ENCODE data around the gene IGSF3. TPM values are rescaled to one million over a fixed set of nuclear protein-coding genes. Genes with fewer than 3 reads are reported as not detected.

The IGSF3 gene
- total RNA-seq, 1 experiment from 2014 or later = 24.9 TPM

GRCh38 chr1:116558571-116558970, 109.0 kb downstream of the IGSF3 start:
- DNase-seq (ENCODE audit: low read depth) = no peak

- no peak for DNase-seq (ENCODE audit: low read depth)
These were observed 109.4 kb downstream of the IGSF3 start for GRCh38 chr1:116558140-116558549.

DNA sequence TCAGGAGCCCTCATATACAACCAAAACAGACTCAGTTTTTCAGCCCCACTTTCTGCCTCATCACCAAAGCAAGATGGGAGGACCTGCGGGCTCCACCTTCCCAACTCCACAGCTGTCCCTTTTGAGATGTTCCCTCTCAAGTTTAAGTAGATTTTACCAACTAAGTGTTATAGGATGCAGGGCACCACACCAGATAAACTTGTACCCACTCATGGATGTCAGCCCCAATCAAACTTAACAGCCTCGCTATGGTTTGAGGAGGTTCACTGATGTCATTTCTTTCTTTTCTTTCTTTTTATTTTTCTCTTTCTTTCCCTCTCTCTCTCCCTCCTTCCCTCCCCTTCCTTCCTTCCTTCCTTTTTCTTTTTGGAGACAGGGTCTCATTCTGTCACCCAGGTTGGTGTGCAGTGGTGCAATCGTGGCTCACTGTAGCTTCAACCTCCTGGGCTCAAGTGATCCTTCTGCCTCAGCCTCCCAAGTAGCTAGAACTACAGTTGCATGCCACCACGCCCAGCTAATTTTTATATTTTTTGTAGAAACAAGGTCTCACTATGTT, 110.1 kb downstream of the IGSF3 start:
- no peak for DNase-seq (ENCODE audit: low read depth)

DNA sequence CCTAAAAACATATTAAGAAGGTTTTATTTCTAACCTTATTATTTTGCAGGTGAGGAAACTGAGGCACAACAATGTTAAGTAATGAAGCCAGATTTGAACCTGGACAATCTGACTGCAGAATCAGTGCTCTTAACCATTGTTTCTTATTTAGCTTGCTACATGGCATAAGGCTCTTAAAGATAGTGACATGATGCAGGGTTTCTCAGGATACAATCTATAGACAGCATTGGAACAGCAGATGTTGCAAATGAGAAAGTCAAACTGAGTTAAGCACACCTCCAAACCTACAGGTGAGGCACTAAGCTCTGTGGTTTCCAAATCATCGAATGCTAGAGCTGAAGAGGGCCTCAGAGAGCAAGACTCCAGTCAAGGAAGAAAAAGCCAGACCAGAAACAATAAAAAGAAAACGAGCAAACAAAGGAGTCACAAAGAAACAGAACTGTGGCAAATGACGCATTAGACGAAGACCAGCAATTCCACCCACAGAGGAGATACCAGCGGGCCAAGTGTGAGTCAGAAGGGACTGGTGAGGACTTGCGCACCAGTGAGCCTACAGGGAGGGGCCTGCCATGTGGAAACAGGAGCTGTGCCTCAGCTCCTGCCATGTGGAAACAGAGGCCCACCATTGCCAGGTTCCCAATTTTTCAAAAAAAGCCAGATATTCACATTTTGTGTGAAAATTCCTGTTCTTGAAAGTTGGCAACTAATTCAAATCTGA, 111.1 kb downstream of the IGSF3 start:
- DNase-seq (ENCODE audit: low read depth) = peak; percentile 99

- DNase-seq (ENCODE audit: low read depth) = no peak
These were observed 112.6 kb downstream of the IGSF3 start for GRCh38 chr1:116554924-116555323.

DNA sequence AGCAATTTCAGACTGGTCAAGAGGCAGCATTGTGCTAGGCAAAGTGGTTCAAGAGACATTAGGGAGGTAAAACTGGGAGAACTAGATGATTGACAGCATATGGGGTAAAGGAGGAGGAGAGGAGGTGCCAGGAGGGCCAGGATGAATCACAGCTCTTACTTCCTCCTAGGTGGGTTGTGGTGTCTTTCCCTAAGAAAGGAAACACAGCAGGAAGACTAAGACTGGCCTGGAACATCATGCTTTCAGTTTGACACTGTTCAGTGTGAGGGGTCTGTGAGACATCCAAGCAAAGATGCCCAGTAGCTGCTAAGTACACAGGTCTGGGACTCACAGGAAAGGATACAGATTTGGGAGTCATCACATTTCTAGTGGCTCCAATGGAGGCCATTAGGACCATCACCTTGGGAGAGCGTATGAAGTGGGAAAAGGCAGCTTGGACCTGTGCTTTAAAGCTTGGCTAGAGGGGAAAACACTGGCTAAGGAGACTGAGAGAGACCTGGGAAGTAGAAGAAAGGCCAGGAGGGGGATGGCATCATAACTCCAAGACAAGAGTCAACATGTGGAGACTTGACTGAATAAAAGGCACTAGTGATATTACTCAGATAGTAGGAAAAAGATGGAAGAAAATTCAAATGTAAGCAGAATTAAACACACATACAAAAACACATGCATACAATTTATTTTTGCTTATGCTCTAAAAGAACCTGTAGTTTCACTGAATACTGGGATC, 114.0 kb downstream of the IGSF3 start:
- peak; percentile 71 for DNase-seq (ENCODE audit: low read depth)

DNA sequence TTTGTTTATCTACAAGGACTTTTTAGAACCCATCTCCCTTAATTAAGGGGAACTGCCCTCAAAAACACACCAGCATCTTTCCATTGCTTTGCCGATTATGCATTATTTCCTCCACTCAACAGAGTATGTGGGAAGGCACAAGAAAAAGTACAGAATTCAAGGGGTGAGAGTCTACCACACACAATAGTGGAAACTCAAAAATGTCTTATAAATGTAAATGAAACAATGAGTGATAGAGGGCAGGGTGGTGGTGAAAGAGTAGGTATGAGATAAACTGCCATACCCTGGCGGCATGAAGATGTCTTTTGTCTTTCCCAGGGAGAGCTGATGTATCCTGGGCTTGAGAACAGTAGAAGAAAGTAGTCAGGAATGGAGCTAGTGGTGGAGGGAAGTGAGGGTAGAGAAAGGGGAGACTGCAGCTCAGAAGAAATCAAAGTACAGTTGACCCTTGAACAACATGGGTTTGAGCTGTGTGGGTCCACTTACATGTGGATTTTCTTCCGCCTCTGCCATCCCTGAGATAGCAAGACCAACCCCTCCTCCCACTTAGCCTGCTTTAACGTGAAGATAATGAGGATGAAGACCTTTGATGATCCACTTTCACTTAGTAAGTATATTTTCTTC, 121.1 kb downstream of the IGSF3 start:
- DNase-seq (ENCODE audit: low read depth) = no peak

- no peak for DNase-seq (ENCODE audit: low read depth)
These were observed 122.2 kb downstream of the IGSF3 start for GRCh38 chr1:116545359-116545705.

DNA sequence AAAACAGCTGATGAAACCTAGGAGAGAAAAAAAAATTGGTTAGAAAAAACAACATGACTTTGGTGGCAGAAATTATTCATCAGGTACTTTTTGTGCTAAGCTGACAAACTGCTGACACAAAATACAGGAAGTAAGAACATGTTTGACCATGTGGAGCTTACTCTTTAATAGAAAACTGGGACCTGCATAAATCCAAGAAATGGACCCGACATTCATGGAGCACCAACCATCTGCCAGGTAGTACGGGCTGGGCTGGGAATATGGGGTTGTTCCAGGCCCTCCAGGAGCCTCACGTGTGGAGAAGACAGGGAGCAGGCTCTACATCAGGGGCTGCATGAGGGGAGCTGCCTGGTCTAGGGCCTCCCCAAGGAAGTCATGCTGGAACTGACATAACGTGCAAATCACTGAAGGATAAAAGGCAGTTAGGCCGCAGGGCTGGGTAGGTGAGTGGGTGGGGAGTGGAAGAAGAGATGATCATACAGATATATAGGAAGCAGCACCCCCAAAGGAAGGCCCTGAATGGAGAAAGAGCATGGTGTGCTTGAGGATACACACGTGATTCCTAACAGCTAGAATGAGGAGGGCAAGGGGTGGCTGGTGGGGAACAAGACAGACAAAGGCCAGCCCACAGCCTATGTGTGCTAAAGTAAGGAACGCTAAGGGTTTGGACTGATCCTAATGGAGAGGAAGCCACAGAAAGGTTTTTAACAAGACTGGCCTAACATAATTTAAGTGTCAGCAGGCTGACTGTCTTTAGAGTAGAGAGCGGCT, 122.8 kb downstream of the IGSF3 start:
- DNase-seq (ENCODE audit: low read depth) = no peak

GRCh38 chr1:116540088-116540487, 127.4 kb downstream of the IGSF3 start:
- no peak for DNase-seq (ENCODE audit: low read depth)

- peak; percentile 90 for DNase-seq (ENCODE audit: low read depth)
These were observed 129.0 kb downstream of the IGSF3 start for GRCh38 chr1:116538544-116538943.

DNA sequence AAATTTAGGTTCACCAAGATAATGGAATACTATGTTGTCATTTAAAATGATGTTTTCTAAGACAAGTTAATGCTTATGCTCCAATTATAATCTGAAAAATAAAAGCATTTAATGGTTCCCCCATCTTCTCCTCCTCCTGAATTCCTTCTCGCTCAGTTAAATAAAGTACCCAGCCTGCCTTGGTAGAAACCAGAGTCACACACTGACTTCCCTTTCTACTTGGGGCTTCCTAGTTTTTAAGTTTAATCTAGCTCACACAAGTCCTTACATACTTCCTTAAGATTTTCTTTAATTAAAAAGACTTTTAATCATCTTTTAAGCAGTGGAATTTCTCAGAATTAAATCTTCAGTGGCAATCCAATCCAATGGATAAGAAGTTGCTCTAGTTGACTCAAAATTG, 129.6 kb downstream of the IGSF3 start:
- no peak for DNase-seq (ENCODE audit: low read depth)

DNA sequence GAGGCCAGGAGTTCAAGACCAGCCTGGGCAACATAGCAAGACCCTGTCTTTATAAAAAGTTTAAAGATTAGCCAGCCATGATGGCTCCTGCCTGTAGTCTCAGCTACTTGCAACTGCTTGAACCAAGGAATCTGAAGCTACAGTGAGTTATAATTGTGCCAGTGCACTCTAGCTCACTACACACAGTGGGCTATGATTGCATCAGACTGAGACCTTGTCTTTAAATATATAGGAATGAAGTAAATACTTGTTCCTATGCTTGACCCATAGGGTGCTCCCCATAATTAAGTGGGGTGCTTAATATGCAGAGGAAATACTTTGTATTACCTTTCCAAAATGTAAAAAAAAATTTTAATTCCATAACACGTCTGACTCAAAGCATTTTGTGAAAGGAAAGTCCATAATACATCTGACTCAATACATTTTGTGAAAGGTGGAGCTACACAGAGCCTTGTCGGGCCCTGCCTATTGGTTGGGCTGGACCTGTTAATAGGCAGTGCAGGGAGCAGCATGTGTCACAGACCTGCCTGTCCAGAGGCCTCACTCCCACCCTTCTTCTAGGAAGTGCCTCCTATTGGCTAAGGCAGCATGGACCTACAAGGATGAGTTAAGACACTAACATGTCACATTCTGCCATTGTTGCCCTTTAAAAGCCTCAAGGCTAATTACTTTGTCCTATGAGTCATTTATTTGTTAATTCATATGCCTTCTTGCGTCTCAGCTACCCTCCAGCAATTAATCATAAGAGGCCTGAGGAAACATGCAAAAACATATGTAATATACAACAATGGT, 130.3 kb downstream of the IGSF3 start:
- peak; percentile 97 for DNase-seq (ENCODE audit: low read depth)

DNA sequence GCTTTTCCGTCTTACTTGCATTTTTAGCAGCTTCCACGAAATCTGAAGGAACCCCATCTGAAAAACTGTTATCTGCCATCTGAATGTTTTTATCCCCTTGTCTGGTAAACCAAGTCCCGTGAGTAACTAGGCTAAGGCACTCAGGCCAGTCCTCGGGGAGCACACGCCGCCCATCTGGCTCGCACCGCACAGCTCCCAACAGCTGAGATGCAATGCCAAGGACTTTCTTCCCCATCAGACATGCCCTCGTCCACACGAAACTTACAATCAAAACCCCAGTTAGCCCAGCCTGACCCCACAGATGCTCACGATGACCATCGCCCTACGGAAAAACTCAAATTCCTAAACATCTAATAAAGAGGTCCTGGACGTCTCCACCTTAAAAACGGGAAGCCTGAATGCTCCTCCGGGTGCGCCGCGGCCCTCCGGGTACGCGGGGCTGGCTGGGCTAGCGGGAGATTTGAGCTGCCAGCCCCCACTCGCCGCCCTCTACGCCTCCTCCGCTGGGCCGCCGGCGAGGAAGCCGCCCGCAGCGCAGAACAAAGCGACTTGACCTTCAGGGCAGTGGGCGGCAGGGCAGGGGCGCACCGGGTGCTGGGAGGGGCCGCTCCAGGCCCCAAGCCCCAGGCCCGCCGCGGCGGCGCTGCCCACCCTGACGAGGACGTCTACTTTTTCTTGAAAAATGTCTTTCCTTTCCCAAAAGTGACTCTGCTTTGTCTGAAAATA, 133.4 kb downstream of the IGSF3 start:
- DNase-seq (ENCODE audit: low read depth) = no peak

GRCh38 chr1:116533429-116533820, 134.1 kb downstream of the IGSF3 start:
- DNase-seq (ENCODE audit: low read depth) = no peak

DNA sequence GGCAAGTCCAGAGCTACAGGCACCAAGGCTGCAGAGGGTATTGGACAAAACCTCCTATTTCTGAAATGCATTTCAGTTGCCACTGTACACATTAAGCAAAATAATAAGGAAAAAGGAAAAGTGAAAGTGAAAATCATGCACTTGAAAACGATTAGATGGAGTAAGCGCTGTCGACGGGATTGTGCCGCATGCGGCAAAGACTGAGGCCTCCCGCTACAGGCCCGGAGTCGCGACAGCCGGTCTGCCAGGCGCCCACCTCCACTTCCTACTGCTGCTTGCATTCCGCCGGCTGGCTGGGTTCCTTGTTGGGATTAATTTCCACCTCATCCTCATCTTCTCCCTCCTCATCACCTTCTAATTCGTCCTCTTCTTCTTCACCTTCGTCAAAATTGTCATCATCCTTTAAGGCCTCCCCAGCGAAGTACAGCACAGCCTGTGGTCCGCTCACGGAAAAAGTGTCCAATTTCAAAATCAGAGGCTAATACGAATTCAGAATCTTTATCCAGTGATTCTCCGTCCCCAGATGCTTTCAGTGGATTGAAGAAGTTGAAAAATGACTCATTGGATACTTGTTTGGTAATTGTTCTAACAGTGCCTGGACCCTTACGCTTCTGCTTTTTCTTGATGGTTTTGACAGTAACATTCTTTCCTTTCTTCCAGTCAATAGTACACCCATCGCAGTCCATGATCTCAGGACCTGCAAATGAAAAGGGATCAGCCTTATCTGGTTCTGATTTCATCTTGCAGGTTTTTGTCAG, 134.7 kb downstream of the IGSF3 start:
- no peak for DNase-seq (ENCODE audit: low read depth)

- DNase-seq (ENCODE audit: low read depth) = no peak
These were observed 135.6 kb downstream of the IGSF3 start for GRCh38 chr1:116531917-116532316.

GRCh38 chr1:116529681-116530080, 137.9 kb downstream of the IGSF3 start:
- DNase-seq (ENCODE audit: low read depth) = no peak

GRCh38 chr1:116529199-116529631, 138.3 kb downstream of the IGSF3 start:
- DNase-seq (ENCODE audit: low read depth) = peak; percentile 94
